ENCODE measurements around the gene SRSF11.
"Not testable (repeated sequence)": the region's sequence is repeated elsewhere in the genome, so short reads cannot be mapped to it uniquely, and the experiment has no call there.

The SRSF11 gene

GRCh38 chr1:70221238-70222121 is at the start of gene SRSF11:
SRSF11 (plus strand) TSS chr1:70221380; CDS start chr1:70221637, 257 bp downstream.
- in situ Hi-C loops (cut with MboI; ENCODE audit: low sequenced_read_pairs) = no loop called here

GRCh38 chr1:70171512-70171911 is 49.7 kb upstream of the SRSF11 start:
- in situ Hi-C loops (cut with MboI; ENCODE audit: low sequenced_read_pairs) = no loop called here

- in situ Hi-C loops (cut with MboI; ENCODE audit: low sequenced_read_pairs) = not testable (repeated sequence)
Observed at GRCh38 chr1:70185181-70185580, 36.0 kb upstream of the SRSF11 start.

GRCh38 chr1:70188522-70188921 is 32.7 kb upstream of the SRSF11 start:
- in situ Hi-C loops (cut with MboI; ENCODE audit: low sequenced_read_pairs) = no loop called here

- in situ Hi-C loops (cut with MboI; ENCODE audit: low sequenced_read_pairs) = no loop called here
Observed at GRCh38 chr1:70190180-70190579, 31.0 kb upstream of the SRSF11 start.

- in situ Hi-C loops (cut with MboI; ENCODE audit: low sequenced_read_pairs) = not testable (repeated sequence)
Observed at GRCh38 chr1:70192446-70192845, 28.7 kb upstream of the SRSF11 start.

- in situ Hi-C loops (cut with MboI; ENCODE audit: low sequenced_read_pairs) = no loop called here
Observed at GRCh38 chr1:70194601-70195000, 26.6 kb upstream of the SRSF11 start.

GRCh38 chr1:70195342-70195741 is 25.8 kb upstream of the SRSF11 start:
- in situ Hi-C loops (cut with MboI; ENCODE audit: low sequenced_read_pairs) = no loop called here

GRCh38 chr1:70196333-70196732 is 24.8 kb upstream of the SRSF11 start:
- in situ Hi-C loops (cut with MboI; ENCODE audit: low sequenced_read_pairs) = no loop called here

GRCh38 chr1:70200065-70200464 is 21.1 kb upstream of the SRSF11 start:
- in situ Hi-C loops (cut with MboI; ENCODE audit: low sequenced_read_pairs) = no loop called here

GRCh38 chr1:70202173-70202758 is 18.9 kb upstream of the SRSF11 start:
- in situ Hi-C loops (cut with MboI; ENCODE audit: low sequenced_read_pairs) = no loop called here

GRCh38 chr1:70204139-70204538 is 17.0 kb upstream of the SRSF11 start:
- in situ Hi-C loops (cut with MboI; ENCODE audit: low sequenced_read_pairs) = no loop called here

- in situ Hi-C loops (cut with MboI; ENCODE audit: low sequenced_read_pairs) = no loop called here
Observed at GRCh38 chr1:70204600-70204999, 16.6 kb upstream of the SRSF11 start.

GRCh38 chr1:70205071-70205433 is 16.1 kb upstream of the SRSF11 start:
- in situ Hi-C loops (cut with MboI; ENCODE audit: low sequenced_read_pairs) = no loop called here

GRCh38 chr1:70205434-70206118 is 15.6 kb upstream of the SRSF11 start, which contains the start of gene LRRC40:
LRRC40 (minus strand) TSS chr1:70205579; CDS start chr1:70205540, 39 bp downstream.
- in situ Hi-C loops (cut with MboI; ENCODE audit: low sequenced_read_pairs) = no loop called here

- in situ Hi-C loops (cut with MboI; ENCODE audit: low sequenced_read_pairs) = not testable (repeated sequence)
Observed at GRCh38 chr1:70206833-70207232, 14.3 kb upstream of the SRSF11 start.

- in situ Hi-C loops (cut with MboI; ENCODE audit: low sequenced_read_pairs) = no loop called here
Observed at GRCh38 chr1:70207492-70207891, 13.7 kb upstream of the SRSF11 start.

- in situ Hi-C loops (cut with MboI; ENCODE audit: low sequenced_read_pairs) = no loop called here
Observed at GRCh38 chr1:70208292-70208691, 12.9 kb upstream of the SRSF11 start.

- in situ Hi-C loops (cut with MboI; ENCODE audit: low sequenced_read_pairs) = no loop called here
Observed at GRCh38 chr1:70210820-70211219, 10.4 kb upstream of the SRSF11 start.

- in situ Hi-C loops (cut with MboI; ENCODE audit: low sequenced_read_pairs) = no loop called here
Observed at GRCh38 chr1:70211541-70211940, 9.6 kb upstream of the SRSF11 start.

GRCh38 chr1:70220015-70220414 is 1.2 kb upstream of the SRSF11 start:
- in situ Hi-C loops (cut with MboI; ENCODE audit: low sequenced_read_pairs) = no loop called here

Measured in HL-60/S4 treated with retinoic acid at 250 ng/mL for 4 days and 3 days (cell line).